Kasumi-1 (cell line): ENCODE measurements around the gene MMADHC.

Experiments used
- DNase-seq, 2 experiments: peaks; one replicate each; lab custom pipeline; 2025; lab: John Stamatoyannopoulos, UW

Gene MMADHC

DNA sequence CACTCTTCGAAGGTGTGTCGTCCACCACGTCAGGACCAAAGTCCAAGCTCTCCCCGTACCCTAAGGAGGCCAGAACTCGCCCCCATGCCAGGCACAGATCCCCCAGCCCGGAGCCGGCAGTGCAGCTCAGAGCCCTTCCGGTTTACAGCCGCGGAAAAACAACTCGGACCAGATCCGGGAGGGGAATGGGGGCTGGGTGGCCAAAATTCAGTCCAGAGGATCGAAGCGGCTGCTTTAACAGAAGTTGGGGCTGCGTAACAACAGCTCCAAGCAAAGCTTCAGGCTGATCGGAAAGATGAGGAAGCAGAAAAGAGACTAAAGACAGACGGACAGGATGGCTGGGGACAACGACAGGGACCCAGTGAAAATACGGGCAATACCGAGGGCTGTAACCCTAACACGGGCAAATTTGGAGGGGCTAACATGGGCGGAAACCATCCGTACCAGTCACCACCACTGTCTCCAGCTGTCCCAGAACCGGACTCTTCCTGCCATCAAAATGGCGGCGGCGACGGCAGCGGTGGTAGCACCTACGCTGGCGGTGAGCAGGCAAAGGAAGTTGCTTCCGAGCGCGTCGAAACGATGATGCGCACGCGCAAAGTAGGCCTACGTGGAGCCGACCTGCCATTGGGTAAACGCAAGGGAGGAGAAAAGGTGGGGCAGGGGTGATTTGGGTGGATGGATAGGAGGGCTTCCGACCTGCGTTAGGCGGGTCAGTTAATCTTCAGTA lies at the start of gene MMADHC:
MMADHC (minus strand) TSS at position 556 of the 730 bp plus-strand sequence. CDS start 678 bp downstream, outside the sequence.
- DNase-seq: peak; percentile 98

DNA sequence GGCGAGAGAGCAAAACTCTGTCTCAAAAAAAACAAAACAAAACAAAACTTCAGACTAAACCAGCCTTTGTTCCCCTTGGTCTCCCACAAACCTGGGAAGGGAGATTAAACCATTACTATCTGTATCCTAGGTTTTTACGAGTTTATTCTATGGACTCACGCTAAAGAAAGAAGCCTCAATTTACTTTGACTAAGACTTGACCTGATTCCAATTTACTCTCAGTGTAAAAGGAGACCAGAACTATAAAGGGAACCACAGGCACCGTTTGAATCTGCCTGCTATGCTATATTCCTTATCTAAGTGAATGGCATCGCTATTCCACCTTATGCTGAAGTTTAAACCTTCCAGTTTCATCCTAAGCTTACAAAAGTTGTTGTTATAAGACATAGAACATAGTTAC lies 46.5 kb upstream of the MMADHC start:
- DNase-seq: no peak

DNA sequence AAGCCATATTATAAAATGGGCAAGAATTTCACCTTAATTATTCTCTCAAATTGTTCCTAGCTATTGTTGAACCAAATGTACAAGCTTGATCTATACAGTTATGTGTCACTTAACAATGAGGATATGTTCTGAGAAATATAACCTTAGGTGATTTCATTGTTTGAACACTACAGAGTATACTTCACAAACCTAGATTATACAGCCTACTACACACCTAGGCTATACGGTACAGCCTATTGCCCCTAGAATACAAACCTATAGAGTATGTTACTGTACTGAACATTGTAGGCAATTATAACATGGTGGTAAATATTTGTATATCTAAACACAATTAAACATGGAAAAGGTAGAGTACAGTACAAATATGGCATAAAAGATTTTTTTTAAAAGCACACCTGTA lies 42.9 kb upstream of the MMADHC start:
- DNase-seq: no peak

GRCh38 chr2:149629026-149629425 lies 41.5 kb upstream of the MMADHC start:
- DNase-seq: no peak

- no peak for DNase-seq
Measured at GRCh38 chr2:149627111-149627801, 39.7 kb upstream of the MMADHC start.

DNA sequence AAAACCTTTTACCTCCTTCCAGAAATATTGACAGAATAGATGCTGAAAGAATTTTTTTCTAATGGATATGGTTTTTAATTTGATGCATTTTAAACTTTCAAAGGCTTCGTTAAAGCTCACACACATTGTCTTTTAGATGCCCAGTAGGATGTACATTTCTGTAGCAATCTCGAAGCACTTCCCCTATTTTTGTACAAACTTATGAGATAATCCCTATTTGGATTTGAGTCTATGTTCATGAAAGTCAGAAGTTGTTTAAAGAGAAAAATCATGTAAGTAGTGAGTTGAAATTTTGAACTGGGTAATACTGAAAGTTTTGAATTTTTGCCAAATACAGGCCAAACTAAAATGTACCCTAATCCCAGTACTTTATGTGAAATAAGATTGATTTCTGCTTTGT lies 38.1 kb upstream of the MMADHC start:
- peak in 1 of 2 experiments; percentile 29 for DNase-seq

DNA sequence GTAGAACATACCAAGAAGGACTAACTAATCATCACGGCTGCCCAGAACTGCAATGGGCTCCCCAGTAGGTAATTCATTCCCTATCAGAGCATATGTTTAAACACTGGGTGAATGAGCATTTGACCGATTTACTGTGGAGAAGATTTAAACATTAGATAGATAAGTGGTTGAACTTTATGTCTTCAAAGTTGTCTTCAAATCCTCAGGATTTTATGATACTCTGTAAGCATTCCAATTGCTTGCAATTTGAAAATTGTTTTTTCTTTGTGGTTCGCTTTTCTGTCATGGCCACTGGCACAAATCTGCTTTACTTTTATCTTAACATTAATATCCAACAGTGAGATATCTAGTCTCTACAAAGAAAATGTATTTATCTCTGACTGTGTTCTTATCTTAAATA lies 37.7 kb upstream of the MMADHC start:
- DNase-seq: no peak

DNA sequence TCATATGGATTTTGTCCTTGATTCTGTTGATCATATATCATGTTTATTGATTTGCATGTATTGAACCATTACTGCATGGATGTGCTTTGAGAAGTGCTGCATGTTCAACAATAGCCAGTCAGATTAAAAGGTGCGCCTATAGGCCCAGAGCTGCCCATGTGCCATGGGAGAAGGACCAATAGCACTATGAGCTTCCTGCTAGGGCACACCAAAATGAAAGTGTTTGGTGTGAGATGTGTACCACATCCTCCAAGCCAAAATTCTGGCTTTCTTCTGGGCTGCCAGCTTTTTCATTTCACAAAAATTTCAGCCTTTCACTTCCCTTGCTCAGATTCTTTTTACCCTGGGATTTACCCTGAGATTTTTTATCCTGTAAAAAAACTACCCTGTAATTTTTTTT lies 34.8 kb upstream of the MMADHC start:
- no peak for DNase-seq

GRCh38 chr2:149617476-149617875 lies 29.9 kb upstream of the MMADHC start:
- no peak for DNase-seq

DNA sequence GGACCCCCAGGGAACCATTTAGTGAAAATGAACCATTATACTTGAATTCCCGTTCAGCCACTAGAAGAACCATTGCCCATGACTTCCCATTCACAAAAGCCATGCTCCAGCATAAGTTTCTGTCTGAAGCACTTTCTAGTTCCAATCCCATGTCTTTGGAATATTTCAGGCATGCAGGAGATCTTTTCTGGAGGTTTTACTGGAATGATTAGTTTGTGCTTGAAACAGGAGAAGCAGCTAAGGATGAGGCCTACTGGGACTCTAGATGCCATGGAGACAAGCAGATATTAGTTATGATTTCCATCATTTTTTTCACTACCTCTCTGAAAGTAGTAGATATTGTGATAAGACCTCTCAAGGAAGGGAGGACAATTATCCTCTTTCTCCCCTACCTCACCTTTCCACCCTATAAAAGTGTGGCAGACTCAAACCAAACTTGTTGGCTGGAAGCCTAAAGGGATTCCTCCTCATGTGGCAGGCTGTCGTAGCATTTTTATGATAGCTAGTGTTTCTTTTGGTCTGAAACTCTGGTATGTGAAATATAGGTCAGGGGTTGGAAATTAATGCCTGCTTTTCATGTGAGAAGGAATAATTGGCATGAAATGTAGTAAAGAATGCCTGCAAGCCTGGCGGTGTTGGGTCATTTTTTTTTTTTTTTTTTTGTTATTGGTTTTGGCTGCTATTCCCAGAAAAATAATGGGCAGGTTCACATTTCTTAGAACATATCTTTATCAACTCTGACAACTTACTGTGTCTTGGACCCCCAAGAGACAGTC lies 29.3 kb upstream of the MMADHC start:
- DNase-seq: no peak

- DNase-seq: no peak
Measured at GRCh38 chr2:149613704-149614103, 26.1 kb upstream of the MMADHC start.

DNA sequence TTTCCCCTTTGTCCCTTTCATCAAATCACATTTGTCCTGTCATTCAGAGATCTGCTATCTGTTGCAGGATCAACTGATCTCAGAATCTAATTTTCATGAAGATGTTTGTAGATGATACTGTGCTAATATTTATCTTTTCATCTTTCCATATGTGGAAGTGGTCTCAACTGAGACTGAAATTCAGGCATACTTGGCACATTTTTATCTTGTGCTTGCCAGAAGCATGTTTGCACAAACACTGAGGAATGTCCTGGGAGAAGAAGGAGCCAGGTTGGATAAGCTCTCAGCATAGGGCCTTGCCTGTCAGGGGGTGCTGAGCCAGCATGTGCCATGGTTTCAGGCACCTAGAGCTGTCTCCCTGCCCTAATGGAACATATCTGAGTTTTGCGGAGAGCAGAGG lies 24.5 kb upstream of the MMADHC start:
- no peak for DNase-seq

- DNase-seq: no peak
Measured at GRCh38 chr2:149611100-149611820, 23.7 kb upstream of the MMADHC start.

- DNase-seq: no peak
Measured at GRCh38 chr2:149606251-149606811, 18.8 kb upstream of the MMADHC start.

DNA sequence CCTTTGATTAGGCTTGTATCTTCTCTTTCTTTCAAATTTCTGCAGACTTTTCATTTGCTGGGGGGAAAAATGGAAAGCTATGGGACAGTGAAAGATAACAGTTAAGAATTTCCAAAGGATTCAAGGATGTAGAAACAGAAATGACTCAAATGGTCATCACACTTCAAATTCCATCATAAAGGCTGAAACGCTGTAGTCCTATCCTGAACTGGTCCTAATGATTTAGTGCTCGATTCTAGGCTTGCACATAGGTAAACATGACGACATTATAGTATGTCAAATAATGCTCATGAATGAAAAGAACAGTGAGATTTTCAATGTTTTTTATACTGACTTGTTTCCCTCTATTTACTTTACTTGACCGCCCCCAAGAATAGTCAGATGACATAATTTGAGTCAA lies 15.7 kb upstream of the MMADHC start:
- no peak for DNase-seq

DNA sequence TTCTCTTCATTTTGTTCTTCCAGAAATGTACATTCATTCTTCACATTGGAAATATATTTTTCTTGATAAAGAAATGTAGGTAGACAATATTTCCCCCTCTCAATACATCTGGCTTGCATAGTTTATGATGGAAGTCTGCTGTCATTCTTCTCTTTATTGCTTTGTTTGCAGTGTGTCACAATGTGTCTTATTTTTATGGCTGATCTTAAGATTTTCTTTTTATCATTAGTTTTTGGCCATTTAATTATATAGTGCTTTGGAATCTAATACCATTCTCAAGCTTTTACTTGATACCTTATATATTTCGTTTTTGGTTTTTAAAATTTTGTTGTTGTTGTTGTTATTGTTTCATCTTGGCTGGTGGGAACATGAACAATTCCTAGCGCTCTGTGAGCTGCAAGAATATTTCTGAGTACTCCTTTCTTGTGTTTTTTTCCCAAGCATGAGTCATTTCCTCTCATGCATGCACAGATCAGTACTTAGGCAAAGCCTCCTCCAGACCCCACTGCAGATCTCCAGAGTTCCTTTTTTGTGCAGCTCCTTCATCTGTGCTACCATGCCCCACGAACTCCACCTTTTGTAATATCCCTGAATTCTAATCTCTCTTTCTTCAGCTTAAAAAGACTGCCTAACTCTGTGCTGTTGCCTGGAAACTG lies 13.7 kb upstream of the MMADHC start:
- peak; percentile 95 to 96 for DNase-seq

- peak; percentile 93 to 97 for DNase-seq
Measured at GRCh38 chr2:149597668-149598326, 10.2 kb upstream of the MMADHC start.

DNA sequence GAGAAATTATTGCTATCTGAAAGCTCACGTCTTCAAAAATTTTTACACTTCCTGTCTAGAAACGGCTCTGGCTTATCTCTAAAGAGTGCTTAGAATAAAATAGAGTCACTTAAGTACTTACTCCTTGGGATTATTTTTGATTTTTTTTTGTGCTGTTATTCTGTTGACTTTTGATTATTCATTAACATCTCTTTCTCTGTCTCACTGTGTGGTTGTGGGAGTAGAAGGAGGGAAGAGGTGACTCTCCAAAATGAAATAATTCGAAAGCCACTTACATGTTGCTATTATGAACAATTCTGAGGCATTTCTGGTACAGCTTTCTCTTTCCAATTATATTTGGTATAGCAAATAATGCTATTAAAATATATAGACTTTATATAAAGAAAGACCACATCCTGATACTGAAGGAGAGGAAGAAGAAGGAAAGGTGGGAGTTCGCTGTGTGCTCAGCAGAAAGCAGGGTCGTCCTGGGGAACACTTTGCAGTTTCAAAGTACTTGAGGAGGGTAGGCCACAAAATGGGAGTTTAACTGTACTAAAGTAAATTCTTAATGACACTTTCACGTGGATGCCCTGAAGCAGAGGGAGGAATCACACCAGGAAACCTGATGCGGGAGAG lies 9.6 kb upstream of the MMADHC start:
- no peak for DNase-seq

- DNase-seq: no peak
Measured at GRCh38 chr2:149596471-149596870, 8.9 kb upstream of the MMADHC start.
